GM23338 (cell line): ENCODE results near the gene TMEM201. TPM values are rescaled to one million over a fixed set of nuclear protein-coding genes. Genes with fewer than 3 reads are reported as not detected.
A peak's percentile ranks its signal among the peaks of the same experiment; 100 is the strongest.

Experiments
- ATAC-seq: fragments of 200-7000 bp; cut with Tn5 transposase; 3 replicates; pipeline ENCODE4 v1.9.1; 2020
- DNase-seq: peaks from one replicate; pipeline ENCODE4 v3.0.0-alpha.2; 2015; ENCODE audit warnings: low spot score
- H2AFZ ChIP-seq: fragments of 200-600 bp; sonication (generic); 2 replicates; pipeline ENCODE4 v1.8.0; 2016; ENCODE audit warnings: antibody characterized with exemption, mild to moderate bottlenecking, moderate library complexity
- H3F3A ChIP-seq: fragments of 200-600 bp; sonication (generic); replicated peaks from 2 replicates; pipeline ENCODE4 v1.8.0; 2017; ENCODE audit warnings: antibody characterized with exemption, mixed run types, low read depth
- H3K27ac ChIP-seq: fragments of 200-600 bp; sonication (generic); 2 replicates; pipeline ENCODE4 v1.6.1; 2016; ENCODE audit warnings: low read depth
- H3K27me3 ChIP-seq: fragments of 200-600 bp; sonication (generic); 2 replicates; pipeline ENCODE4 v1.8.0; 2016; ENCODE audit warnings: mild to moderate bottlenecking, mixed run types, moderate library complexity; ENCODE audit not compliant: insufficient read depth
- H3K36me3 ChIP-seq: fragments of 200-600 bp; sonication (generic); 2 replicates; pipeline ENCODE4 v1.8.0; 2016; ENCODE audit warnings: mild to moderate bottlenecking; ENCODE audit not compliant: insufficient read depth
- H3K4me1 ChIP-seq: fragments of 200-600 bp; sonication (generic); 2 replicates; pipeline ENCODE4 v1.8.0; 2016; ENCODE audit warnings: mild to moderate bottlenecking, moderate library complexity; ENCODE audit not compliant: insufficient read depth
- H3K4me2 ChIP-seq: fragments of 200-600 bp; sonication (generic); 2 replicates; pipeline ENCODE4 v1.7.1; 2017; ENCODE audit warnings: mixed run types
- H3K4me3 ChIP-seq: fragments of 200-600 bp; sonication (generic); 2 replicates; pipeline ENCODE4 v1.6.1; 2016; ENCODE audit warnings: mixed run types
- H3K79me2 ChIP-seq: fragments of 200-600 bp; sonication (generic); replicated peaks from 2 replicates; pipeline ENCODE4 v1.8.0; 2017; ENCODE audit warnings: mild to moderate bottlenecking; ENCODE audit not compliant: insufficient read depth
- H3K9me2 ChIP-seq: fragments of 200-600 bp; sonication (generic); 2 replicates; pipeline ENCODE4 v1.8.0; 2017; ENCODE audit not compliant: insufficient read depth
- H4K20me1 ChIP-seq: fragments of 200-600 bp; sonication (generic); replicated peaks from 2 replicates; pipeline ENCODE4 v1.8.0; 2017; ENCODE audit warnings: mild to moderate bottlenecking; ENCODE audit not compliant: insufficient read depth
- H3K27ac Mint-ChIP-seq: 2 replicates; pipeline ENCODE4 v1.8.0; 2020; ENCODE audit warnings: inconsistent platforms, mild to moderate bottlenecking, moderate library complexity, mixed read lengths
- H3K27me3 Mint-ChIP-seq: 3 replicates; pipeline ENCODE4 v1.8.0; 2022; ENCODE audit warnings: low read depth, mild to moderate bottlenecking, moderate library complexity, mixed read lengths, inconsistent platforms; ENCODE audit not compliant: insufficient read depth, poor library complexity
- H3K36me3 Mint-ChIP-seq: 3 replicates; pipeline ENCODE4 v1.8.0; 2021; ENCODE audit warnings: low read depth, mild to moderate bottlenecking, inconsistent platforms, moderate library complexity, mixed read lengths
- H3K4me1 Mint-ChIP-seq: 3 replicates; pipeline ENCODE4 v1.8.0; 2020; ENCODE audit warnings: mild to moderate bottlenecking, inconsistent platforms, mixed read lengths
- H3K4me3 Mint-ChIP-seq: 3 replicates; pipeline ENCODE4 v1.8.0; 2021; ENCODE audit warnings: moderate library complexity, mild to moderate bottlenecking, inconsistent platforms, mixed read lengths
- H3K9me3 Mint-ChIP-seq: 3 replicates; pipeline ENCODE4 v1.8.0; 2020; ENCODE audit warnings: moderate library complexity, mild to moderate bottlenecking, inconsistent platforms, mixed read lengths
- CREB1 ChIP-seq: fragments of 250-450 bp; sonication (Bioruptor Pico); IDR thresholded peaks from 2 replicates; pipeline ENCODE4 v1.5.0; 2020; ENCODE audit warnings: low read depth, mild to moderate bottlenecking, moderate library complexity
- CTCF ChIP-seq, 2 experiments: fragments of 200-600 bp in 1 of 2; sonication (generic) in 1 of 2; conservative IDR thresholded peaks; 2 replicates each; pipeline versions ENCODE4 v1.5.1 to v1.6.1; 2016 to 2017; ENCODE audit warnings: antibody characterized with exemption in 2 of 2, low read depth in 2 of 2, mild to moderate bottlenecking in 2 of 2, moderate library complexity in 1 of 2
- ETS1 ChIP-seq: IDR thresholded peaks from 2 replicates; pipeline ENCODE4 v1.6.1; 2016; ENCODE audit warnings: antibody characterized with exemption
- EZH2 ChIP-seq: fragments of 200-600 bp; sonication (generic); IDR thresholded peaks from one replicate; pipeline ENCODE4 v1.8.0; 2017; ENCODE audit warnings: antibody characterized with exemption, mild to moderate bottlenecking, low read depth; ENCODE audit not compliant: unreplicated experiment
- EZH2phosphoT487 ChIP-seq: fragments of 200-600 bp; sonication (generic); IDR thresholded peaks from one replicate; pipeline ENCODE4 v1.8.1; 2018; ENCODE audit warnings: antibody characterized with exemption; ENCODE audit not compliant: unreplicated experiment
- JUNB ChIP-seq: IDR thresholded peaks from one replicate; pipeline ENCODE4 v1.6.1; 2016; ENCODE audit warnings: antibody characterized with exemption; ENCODE audit not compliant: unreplicated experiment
- NANOG ChIP-seq: IDR thresholded peaks from 2 replicates; pipeline ENCODE4 v1.6.1; 2016; ENCODE audit warnings: antibody characterized with exemption, borderline replicate concordance
- POLR2AphosphoS5 ChIP-seq: IDR thresholded peaks from 2 replicates; pipeline ENCODE4 v1.6.1; 2016; ENCODE audit warnings: antibody characterized with exemption, low read depth
- REST ChIP-seq: IDR thresholded peaks from one replicate; pipeline ENCODE4 v1.6.1; 2018; ENCODE audit warnings: antibody characterized with exemption; ENCODE audit not compliant: unreplicated experiment
- STAT1 ChIP-seq: IDR thresholded peaks from one replicate; pipeline ENCODE4 v1.6.1; 2016; ENCODE audit warnings: antibody characterized with exemption; ENCODE audit not compliant: unreplicated experiment
- ZNF114 ChIP-seq: fragments of 250-450 bp; sonication (Bioruptor Pico); IDR thresholded peaks from 2 replicates; pipeline ENCODE4 v1.5.0; 2020; ENCODE audit warnings: mild to moderate bottlenecking, moderate library complexity
- ZNF331 ChIP-seq: fragments of 250-450 bp; sonication (Bioruptor Pico); IDR thresholded peaks from 2 replicates; pipeline ENCODE4 v1.5.0; 2020; ENCODE audit warnings: low read depth, mild to moderate bottlenecking, moderate library complexity
- polyA plus RNA-seq: library from polyadenylated mRNA; unstranded; fragments of >200 nt; fragmentation: Nextera tagmentation; extraction: Ambion mirVana; gene quantifications from 2 replicates; pipeline ENCODE4 v1.2.1, GENCODE V29; 2016
- total RNA-seq: library from RNA; depleted of rRNA; stranded (reverse); fragments of >200 nt; shearing (Covaris generic); gene quantifications from 2 replicates; pipeline ENCODE4 v1.2.3, GENCODE V29; 2014

The TMEM201 gene
- total and polyA plus RNA-seq, 2 experiments from 2014 or later: 11.6 to 27.2 TPM

GRCh38 chr1:9606948-9607347, 18.2 kb downstream of the TMEM201 start:
- no peaks in the 10 kb centered on the region for H3K27me3 ChIP-seq

More at GRCh38 chr1:9606948-9607347, 18.2 kb downstream of the TMEM201 start:
- TF ChIP-seq CTCF (conservative IDR thresholded peaks at IDR 0.05; ENCODE audit: low read depth in 2 of 2) (no peak), CREB1 (CRISPR knock-in tag) (no peak), EZH2 (no peak), STAT1 (no peak), NANOG (no peak), ZNF114 (CRISPR knock-in tag) (no peak), ETS1 (no peak), EZH2phosphoT487 (no peak), ZNF331 (no peak), REST (no peak), POLR2AphosphoS5 (no peak), JUNB (no peak)
- no peak overlapping the region for H3K4me3 Mint-ChIP-seq
- Histone ChIP-seq H3K36me3 (0 out of 2 replicates have a peak, but pooled peaks cover 3% of the 10 kb centered on the region), H3K4me3 (no peak overlapping the region), H3K79me2 (no peaks in the 10 kb centered on the region), H4K20me1 (no peaks in the 10 kb centered on the region; the same call in 1 of the 2 replicates), H3K4me1 (no peaks in the 10 kb centered on the region), H3K27ac (no peak overlapping the region), H3K4me2 (no peak overlapping the region), H2AFZ (no peak overlapping the region), H3F3A (no peaks in the 10 kb centered on the region), H3K9me2 (no peaks in the 10 kb centered on the region)
- H3K9me3 Mint-ChIP-seq: no peaks in the 10 kb centered on the region; the same call in 2 of the 3 replicates
- peak overlapping the region; percentile 80; the same call in 1 of the 2 replicates for H3K27ac Mint-ChIP-seq
- 0 out of 3 replicates have a peak, but pooled peaks cover 2% of the 10 kb centered on the region for H3K4me1 Mint-ChIP-seq
- DNase-seq (no peak), ATAC-seq (no peak)
- H3K36me3 Mint-ChIP-seq: peaks cover 18% of the 10 kb centered on the region
- peaks cover 8% of the 10 kb centered on the region for H3K27me3 Mint-ChIP-seq
